ENCODE results near the gene KCNRG.

- no peak for TF ChIP-seq BHLHE40 (IDR thresholded peaks at IDR 0.05; ENCODE audit: low read depth, low read length)
- no peak for TF ChIP-seq CTCF (conservative IDR thresholded peaks at IDR 0.05; ENCODE audit: low read depth, low read length)
- no peak for TF ChIP-seq POLR2A (IDR thresholded peaks at IDR 0.05; ENCODE audit: low read depth, low read length)
- no peak for TF ChIP-seq CHD1 (IDR thresholded peaks at IDR 0.05; ENCODE audit: low read depth, low read length)
- no peak for TF ChIP-seq RFX5 (IDR thresholded peaks at IDR 0.05; ENCODE audit: low read depth, low read length)
- no peak for TF ChIP-seq MAZ (IDR thresholded peaks at IDR 0.05; ENCODE audit: borderline replicate concordance, low read depth, low read length)
- no peak for TF ChIP-seq MAFK (IDR thresholded peaks at IDR 0.05; ENCODE audit: low read depth, low read length)
- TF ChIP-seq RAD21 (IDR thresholded peaks at IDR 0.05; ENCODE audit: low read length): no peak
- no peak for TF ChIP-seq SMC3 (IDR thresholded peaks at IDR 0.05; ENCODE audit: low read depth, low read length)
- no peak for TF ChIP-seq ELK1 (IDR thresholded peaks at IDR 0.05; ENCODE audit: borderline replicate concordance, low read depth, low read length)
- no peak for TF ChIP-seq RCOR1 (IDR thresholded peaks at IDR 0.05; ENCODE audit: insufficient replicate concordance, low read length)
- no peak for TF ChIP-seq MXI1 (IDR thresholded peaks at IDR 0.05; ENCODE audit: borderline replicate concordance, low read depth, low read length)
- TF ChIP-seq USF2 (IDR thresholded peaks at IDR 0.05; ENCODE audit: low read depth, low read length): no peak
- TF ChIP-seq CEBPB (IDR thresholded peaks at IDR 0.05; ENCODE audit: low read depth, low read length): no peak
Observed at GRCh38 chr13:50070186-50070585, 54.9 kb downstream of the KCNRG start.

Measured in IMR-90 (cell line).